Progenitor cell of endocrine pancreas (in vitro differentiated cells): ENCODE data around the gene ZNF148. TPM values are rescaled to one million over a fixed set of nuclear protein-coding genes. Genes with fewer than 3 reads are reported as not detected.

Source experiments
- DNase-seq: peaks from one replicate; pipeline ENCODE4 v3.0.0; 2021; ENCODE audit warnings: low spot score; ENCODE audit not compliant: unreplicated experiment
- H3K27ac Mint-ChIP-seq: 2 replicates; pipeline ENCODE4 v1.8.0; 2021; ENCODE audit warnings: mild to moderate bottlenecking, moderate library complexity, mixed read lengths
- H3K27me3 Mint-ChIP-seq: 2 replicates; pipeline ENCODE4 v1.8.0; 2021; ENCODE audit warnings: mixed read lengths
- H3K36me3 Mint-ChIP-seq: 2 replicates; pipeline ENCODE4 v1.8.0; 2022; ENCODE audit warnings: mixed read lengths; ENCODE audit not compliant: insufficient read depth
- H3K4me1 Mint-ChIP-seq: 2 replicates; pipeline ENCODE4 v1.8.0; 2021; ENCODE audit warnings: low read depth, mixed read lengths
- H3K4me3 Mint-ChIP-seq: 2 replicates; pipeline ENCODE4 v1.8.0; 2021; ENCODE audit warnings: low read depth, mild to moderate bottlenecking, moderate library complexity, mixed read lengths
- H3K9me3 Mint-ChIP-seq: 2 replicates; pipeline ENCODE4 v1.8.0; 2021; ENCODE audit warnings: low read depth, mixed read lengths
- total RNA-seq: library from RNA; stranded (reverse); gene quantifications from 2 replicates; pipeline ENCODE4 v1.2.1, GENCODE V29; 2021
- TF ChIP-seq, protein P1 (sequence below): fragments of 200-600 bp; sonication (generic); IDR thresholded peaks from one replicate; pipeline ENCODE4 v1.5.0; 2021; ENCODE audit warnings: antibody characterized with exemption, mild to moderate bottlenecking; ENCODE audit not compliant: unreplicated experiment

ZNF148 gene
- total RNA-seq, 1 donor from 2014 or later: 48.6 TPM

DNA sequence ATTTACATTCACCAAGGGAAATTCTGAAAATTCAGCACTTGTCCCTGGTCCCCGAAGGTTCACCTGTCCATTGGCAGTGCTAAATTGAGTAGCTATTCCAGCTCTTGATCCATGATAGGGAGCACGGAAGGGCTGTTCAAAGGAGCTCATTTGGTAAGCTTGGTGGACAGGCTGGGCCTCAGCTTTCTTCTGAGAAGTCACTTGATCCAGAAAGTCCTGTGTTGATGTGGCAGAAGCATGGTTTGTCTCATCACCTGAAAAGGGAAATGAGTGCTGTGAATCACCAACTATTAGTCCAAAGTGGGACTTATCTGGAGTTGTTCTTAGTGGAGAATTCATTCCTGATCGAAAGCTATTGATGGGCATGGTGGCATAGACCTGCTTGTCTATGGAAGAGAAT lies 142.7 kb downstream of the ZNF148 start:
- TF ChIP-seq, protein P1, sequence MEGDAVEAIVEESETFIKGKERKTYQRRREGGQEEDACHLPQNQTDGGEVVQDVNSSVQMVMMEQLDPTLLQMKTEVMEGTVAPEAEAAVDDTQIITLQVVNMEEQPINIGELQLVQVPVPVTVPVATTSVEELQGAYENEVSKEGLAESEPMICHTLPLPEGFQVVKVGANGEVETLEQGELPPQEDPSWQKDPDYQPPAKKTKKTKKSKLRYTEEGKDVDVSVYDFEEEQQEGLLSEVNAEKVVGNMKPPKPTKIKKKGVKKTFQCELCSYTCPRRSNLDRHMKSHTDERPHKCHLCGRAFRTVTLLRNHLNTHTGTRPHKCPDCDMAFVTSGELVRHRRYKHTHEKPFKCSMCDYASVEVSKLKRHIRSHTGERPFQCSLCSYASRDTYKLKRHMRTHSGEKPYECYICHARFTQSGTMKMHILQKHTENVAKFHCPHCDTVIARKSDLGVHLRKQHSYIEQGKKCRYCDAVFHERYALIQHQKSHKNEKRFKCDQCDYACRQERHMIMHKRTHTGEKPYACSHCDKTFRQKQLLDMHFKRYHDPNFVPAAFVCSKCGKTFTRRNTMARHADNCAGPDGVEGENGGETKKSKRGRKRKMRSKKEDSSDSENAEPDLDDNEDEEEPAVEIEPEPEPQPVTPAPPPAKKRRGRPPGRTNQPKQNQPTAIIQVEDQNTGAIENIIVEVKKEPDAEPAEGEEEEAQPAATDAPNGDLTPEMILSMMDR: no peak
- H3K36me3 Mint-ChIP-seq: peaks cover 22% of the 10 kb centered on the region
- H3K4me1 Mint-ChIP-seq: peaks cover 4% of the 10 kb centered on the region
- no peak overlapping the region for H3K27ac Mint-ChIP-seq
- no peak for DNase-seq
- H3K9me3 Mint-ChIP-seq: no peaks in the 10 kb centered on the region
- no peak overlapping the region for H3K4me3 Mint-ChIP-seq
- no peaks in the 10 kb centered on the region for H3K27me3 Mint-ChIP-seq

- no peaks in the 10 kb centered on the region for H3K9me3 Mint-ChIP-seq
- TF ChIP-seq, protein P1: no peak
- no peak overlapping the region for H3K4me3 Mint-ChIP-seq
- peaks cover 4% of the 10 kb centered on the region for H3K4me1 Mint-ChIP-seq
- peaks cover 22% of the 10 kb centered on the region for H3K36me3 Mint-ChIP-seq
- no peak overlapping the region for H3K27ac Mint-ChIP-seq
- no peaks in the 10 kb centered on the region for H3K27me3 Mint-ChIP-seq
- DNase-seq: no peak
Measured at GRCh38 chr3:125231895-125232294, 143.2 kb downstream of the ZNF148 start.

DNA sequence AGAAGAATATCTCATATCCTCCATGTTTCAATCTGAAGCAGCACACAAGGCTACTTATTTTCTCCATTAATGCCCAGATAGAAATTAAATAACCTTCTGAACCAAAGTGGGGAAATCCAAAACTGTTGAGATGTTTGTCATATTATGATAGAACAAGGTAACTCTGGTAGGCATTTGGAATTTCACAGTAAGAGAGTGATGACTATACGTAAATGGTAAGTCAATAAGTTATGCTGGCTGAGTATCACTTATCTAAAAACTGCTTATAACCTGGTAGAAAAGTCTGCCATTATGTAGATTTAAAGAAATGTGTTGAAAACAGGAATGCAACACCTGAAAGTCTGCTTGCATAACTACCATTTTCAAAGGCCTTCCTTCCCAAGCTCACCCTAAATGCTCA lies 145.4 kb downstream of the ZNF148 start:
- Mint-ChIP-seq H3K27ac (no peak overlapping the region), H3K4me3 (no peak overlapping the region), H3K27me3 (no peaks in the 10 kb centered on the region), H3K9me3 (no peaks in the 10 kb centered on the region), H3K36me3 (peaks cover 20% of the 10 kb centered on the region), H3K4me1 (peaks cover 16% of the 10 kb centered on the region)
- no peak for DNase-seq
- TF ChIP-seq, protein P1: no peak

- Mint-ChIP-seq H3K4me1 (peaks cover 18% of the 10 kb centered on the region), H3K9me3 (no peaks in the 10 kb centered on the region), H3K4me3 (no peak overlapping the region), H3K36me3 (peaks cover 20% of the 10 kb centered on the region), H3K27me3 (no peaks in the 10 kb centered on the region), H3K27ac (no peak overlapping the region)
- TF ChIP-seq, protein P1: no peak
- no peak for DNase-seq
Measured at GRCh38 chr3:125229168-125229567, 146.0 kb downstream of the ZNF148 start.

GRCh38 chr3:125221831-125222230 lies 153.3 kb downstream of the ZNF148 start:
- H3K9me3 Mint-ChIP-seq: no peaks in the 10 kb centered on the region
- no peak overlapping the region for H3K4me3 Mint-ChIP-seq
- no peak for DNase-seq
- peaks cover 8% of the 10 kb centered on the region for H3K27me3 Mint-ChIP-seq
- TF ChIP-seq, protein P1: no peak
- no peak overlapping the region for H3K27ac Mint-ChIP-seq
- peaks cover 24% of the 10 kb centered on the region for H3K4me1 Mint-ChIP-seq
- H3K36me3 Mint-ChIP-seq: no peaks in the 10 kb centered on the region
